Measurements from ENCODE around the gene NT5DC1.

The NT5DC1 gene

GRCh38 chr6:116201538-116201937, 100.9 kb downstream of the NT5DC1 start:
- no peaks in the 10 kb centered on the region for H3K36me3 ChIP-seq (ENCODE audit: low read depth)
- H3K9me3 ChIP-seq (ENCODE audit: severe bottlenecking) = no peaks in the 10 kb centered on the region
- ATAC-seq (ENCODE audit: low read depth) = no peak
- no peak for DNase-seq (ENCODE audit: low spot score)
- H3K27ac ChIP-seq (ENCODE audit: poor library complexity, severe bottlenecking) = no peak overlapping the region
- TF ChIP-seq CTCF (IDR thresholded peaks at IDR 0.05; ENCODE audit: poor library complexity, severe bottlenecking) = no peak
- H3K4me1 ChIP-seq (ENCODE audit: insufficient read depth, poor library complexity, severe bottlenecking) = peaks cover 20% of the 10 kb centered on the region
- H3K4me3 ChIP-seq (ENCODE audit: severe bottlenecking) = no peak overlapping the region
- H3K27me3 ChIP-seq (ENCODE audit: insufficient read depth, poor library complexity, severe bottlenecking) = no peaks in the 10 kb centered on the region

- Histone ChIP-seq H3K9me3 (ENCODE audit: severe bottlenecking) (no peaks in the 10 kb centered on the region), H3K36me3 (ENCODE audit: low read depth) (no peaks in the 10 kb centered on the region), H3K27me3 (ENCODE audit: insufficient read depth, poor library complexity, severe bottlenecking) (no peaks in the 10 kb centered on the region), H3K27ac (ENCODE audit: poor library complexity, severe bottlenecking) (no peak overlapping the region), H3K4me3 (ENCODE audit: severe bottlenecking) (no peak overlapping the region), H3K4me1 (ENCODE audit: insufficient read depth, poor library complexity, severe bottlenecking) (peaks cover 27% of the 10 kb centered on the region)
- no peak for DNase-seq (ENCODE audit: low spot score)
- TF ChIP-seq CTCF (IDR thresholded peaks at IDR 0.05; ENCODE audit: poor library complexity, severe bottlenecking) = no peak
- no peak for ATAC-seq (ENCODE audit: low read depth)
Observed at GRCh38 chr6:116205281-116205680, 104.6 kb downstream of the NT5DC1 start.

- Histone ChIP-seq H3K9me3 (ENCODE audit: severe bottlenecking) (no peaks in the 10 kb centered on the region), H3K4me3 (ENCODE audit: severe bottlenecking) (no peak overlapping the region), H3K36me3 (ENCODE audit: low read depth) (no peaks in the 10 kb centered on the region), H3K4me1 (ENCODE audit: insufficient read depth, poor library complexity, severe bottlenecking) (peaks cover 32% of the 10 kb centered on the region), H3K27me3 (ENCODE audit: insufficient read depth, poor library complexity, severe bottlenecking) (no peaks in the 10 kb centered on the region), H3K27ac (ENCODE audit: poor library complexity, severe bottlenecking) (peak overlapping the region; percentile 44)
- no peak for TF ChIP-seq CTCF (IDR thresholded peaks at IDR 0.05; ENCODE audit: poor library complexity, severe bottlenecking)
- ATAC-seq (ENCODE audit: low read depth) (peak; percentile 59), DNase-seq (ENCODE audit: low spot score) (no peak)
Observed at GRCh38 chr6:116206231-116206903, 105.7 kb downstream of the NT5DC1 start.

- Histone ChIP-seq H3K4me3 (ENCODE audit: severe bottlenecking) (no peak overlapping the region), H3K27me3 (ENCODE audit: insufficient read depth, poor library complexity, severe bottlenecking) (no peaks in the 10 kb centered on the region), H3K4me1 (ENCODE audit: insufficient read depth, poor library complexity, severe bottlenecking) (peaks cover 42% of the 10 kb centered on the region), H3K36me3 (ENCODE audit: low read depth) (no peaks in the 10 kb centered on the region), H3K27ac (ENCODE audit: poor library complexity, severe bottlenecking) (no peak overlapping the region), H3K9me3 (ENCODE audit: severe bottlenecking) (no peaks in the 10 kb centered on the region)
- DNase-seq (ENCODE audit: low spot score) = no peak
- TF ChIP-seq CTCF (IDR thresholded peaks at IDR 0.05; ENCODE audit: poor library complexity, severe bottlenecking) = no peak
- no peak for ATAC-seq (ENCODE audit: low read depth)
Observed at GRCh38 chr6:116208056-116208785, 107.6 kb downstream of the NT5DC1 start.

GRCh38 chr6:116210316-116210715, 109.7 kb downstream of the NT5DC1 start:
- no peak for DNase-seq (ENCODE audit: low spot score)
- Histone ChIP-seq H3K9me3 (ENCODE audit: severe bottlenecking) (no peaks in the 10 kb centered on the region), H3K36me3 (ENCODE audit: low read depth) (no peaks in the 10 kb centered on the region), H3K4me3 (ENCODE audit: severe bottlenecking) (no peak overlapping the region), H3K4me1 (ENCODE audit: insufficient read depth, poor library complexity, severe bottlenecking) (peaks cover 43% of the 10 kb centered on the region), H3K27ac (ENCODE audit: poor library complexity, severe bottlenecking) (peak overlapping the region; percentile 75), H3K27me3 (ENCODE audit: insufficient read depth, poor library complexity, severe bottlenecking) (no peaks in the 10 kb centered on the region)
- no peak for TF ChIP-seq CTCF (IDR thresholded peaks at IDR 0.05; ENCODE audit: poor library complexity, severe bottlenecking)
- no peak for ATAC-seq (ENCODE audit: low read depth)

Data from RWPE2 (cell line).